Bronchial epithelial cell (primary cell): ENCODE data around the gene MAGEA8. TPM values are rescaled to one million over a fixed set of nuclear protein-coding genes. Genes with fewer than 3 reads are reported as not detected.

Source experiments
- DNase-seq: peaks from one replicate; pipeline ENCODE4 v3.0.0-alpha.2; 2010; ENCODE audit warnings: low read depth
- FAIRE-seq: peaks from 2 replicates; lab custom pipeline; 2011; peaks lifted over from hg19 to GRCh38; lab: Jason Lieb, UNC
- H3K27me3 ChIP-seq: 2 replicates; pipeline ENCODE4 v1.5.1; 2011; ENCODE audit warnings: low read length; ENCODE audit not compliant: control insufficient read depth, insufficient read depth
- H3K36me3 ChIP-seq: 2 replicates; pipeline ENCODE4 v1.5.1; 2011; ENCODE audit warnings: low read length; ENCODE audit not compliant: control insufficient read depth, insufficient read depth
- H3K4me3 ChIP-seq: 2 replicates; pipeline ENCODE4 v1.5.1; 2011; ENCODE audit warnings: mild to moderate bottlenecking, low read depth, low read length, control low read depth
- CTCF ChIP-seq: IDR thresholded peaks from 2 replicates; pipeline ENCODE4 v1.5.1; 2011; ENCODE audit warnings: mild to moderate bottlenecking, moderate library complexity, low read length, control low read depth, inconsistent platforms; ENCODE audit not compliant: insufficient read depth, severe bottlenecking
- total RNA-seq: library from RNA; depleted of rRNA; stranded (reverse); fragments of >200 nt; gene quantifications from 2 replicates; pipeline ENCODE4 v1.2.1, GENCODE V29; 2014

The MAGEA8 gene
- total RNA-seq, 1 donor from 2014 or later, result not detected

- no peaks in the 10 kb centered on the region for H3K27me3 ChIP-seq
- no peak overlapping the region for H3K4me3 ChIP-seq
- H3K36me3 ChIP-seq, result no peaks in the 10 kb centered on the region
- DNase-seq, result peak; percentile 33
- no peak for FAIRE-seq
- TF ChIP-seq CTCF, result no peak
These were observed 35.6 kb upstream of the MAGEA8 start for GRCh38 chrX:149845385-149845784.

- H3K36me3 ChIP-seq, result no peaks in the 10 kb centered on the region
- no peak overlapping the region for H3K4me3 ChIP-seq
- FAIRE-seq, result no peak
- no peak for TF ChIP-seq CTCF
- no peaks in the 10 kb centered on the region for H3K27me3 ChIP-seq
- DNase-seq, result no peak
These were observed 34.2 kb upstream of the MAGEA8 start for GRCh38 chrX:149846789-149847188.

GRCh38 chrX:149848855-149849254 lies 32.1 kb upstream of the MAGEA8 start:
- FAIRE-seq (no peak), DNase-seq (no peak)
- no peak overlapping the region for H3K4me3 ChIP-seq
- no peak for TF ChIP-seq CTCF
- H3K27me3 ChIP-seq, result no peaks in the 10 kb centered on the region
- no peaks in the 10 kb centered on the region for H3K36me3 ChIP-seq

GRCh38 chrX:149849787-149850186 lies 31.2 kb upstream of the MAGEA8 start:
- no peaks in the 10 kb centered on the region for H3K36me3 ChIP-seq
- TF ChIP-seq CTCF, result no peak
- no peaks in the 10 kb centered on the region for H3K27me3 ChIP-seq
- FAIRE-seq (no peak), DNase-seq (no peak)
- H3K4me3 ChIP-seq, result no peak overlapping the region

- H3K4me3 ChIP-seq, result no peak overlapping the region
- DNase-seq (no peak), FAIRE-seq (no peak)
- H3K36me3 ChIP-seq, result no peaks in the 10 kb centered on the region
- H3K27me3 ChIP-seq, result no peaks in the 10 kb centered on the region
- TF ChIP-seq CTCF, result no peak
These were observed 29.1 kb upstream of the MAGEA8 start for GRCh38 chrX:149851864-149852263.

GRCh38 chrX:149853925-149854324 lies 27.1 kb upstream of the MAGEA8 start:
- no peaks in the 10 kb centered on the region for H3K36me3 ChIP-seq
- no peak for FAIRE-seq
- TF ChIP-seq CTCF, result no peak
- no peak for DNase-seq
- H3K27me3 ChIP-seq, result no peaks in the 10 kb centered on the region
- no peak overlapping the region for H3K4me3 ChIP-seq
